K562 (cell line): ENCODE results near the gene PRDM16. TPM values are rescaled to one million over a fixed set of nuclear protein-coding genes. Genes with fewer than 3 reads are reported as not detected.

Experiments
- ATAC-seq: fragments of 200-7000 bp; cut with Tn5 transposase; 3 replicates; pipeline ENCODE4 v1.9.1; 2020; ENCODE audit warnings: moderate library complexity
- BruUV-seq: library from RNA; stranded (reverse); fragments of 400-500 nt; replicated peaks from 2 replicates; lab custom pipeline; 2021; lab: Mats Ljungman, UMichigan
- CTCF ChIA-PET: fragments of 300-600 bp; formaldehyde crosslinking; extraction: SDS; loops from one replicate; lab custom pipeline; 2021; ENCODE audit warnings: low intra/inter-chr PET ratio; lab: Yijun Ruan, JAX
- POLR2A ChIA-PET: fragments of 300-600, 350-650 bp; sonication (Branson Sonifier 250); formaldehyde crosslinking; extraction: SDS; loops from one replicate; lab custom pipeline; 2021; ENCODE audit warnings: antibody characterized with exemption, inconsistent platforms; lab: Yijun Ruan, JAX
- DNase-seq, 4 experiments: peaks; one replicate each; pipeline versions ENCODE4 v3.0.0 to v3.0.0-alpha.2; 2011 to 2018; ENCODE audit warnings: low spot score in 3 of 4, mixed read lengths in 3 of 4; ENCODE audit errors: extremely low read depth in 1 of 4
- FAIRE-seq: peaks from 2 replicates; lab custom pipeline; 2011; peaks lifted over from hg19 to GRCh38; lab: Jason Lieb, UNC
- H2AFZ ChIP-seq: 2 replicates; pipeline ENCODE4 v1.6.0; 2011; ENCODE audit warnings: low read depth, low read length, control low read depth, inconsistent platforms
- H3K27ac ChIP-seq: fragments of 200-600 bp; 3 replicates; pipeline ENCODE4 v1.8.0; 2011; ENCODE audit warnings: low read depth, mild to moderate bottlenecking, control low read depth, inconsistent platforms, low read length, moderate library complexity, mixed read lengths; ENCODE audit errors: extremely low read depth
- H3K27me3 ChIP-seq, 2 experiments: fragments of 300-600 bp in 1 of 2; 2 replicates in 1 of 2; 3 replicates in 1 of 2; pipeline versions ENCODE4 v1.6.0 to v1.8.0; 2011; ENCODE audit warnings: inconsistent platforms in 2 of 2, low read length in 2 of 2, mild to moderate bottlenecking in 1 of 2, mixed read lengths in 1 of 2, moderate library complexity in 1 of 2; ENCODE audit not compliant: control insufficient read depth in 2 of 2, insufficient read depth in 2 of 2
- H3K36me3 ChIP-seq: fragments of 300-600 bp; 3 replicates; pipeline ENCODE4 v1.8.0; 2011; ENCODE audit warnings: mild to moderate bottlenecking, low read length, inconsistent platforms; ENCODE audit not compliant: control insufficient read depth, insufficient read depth
- H3K4me1 ChIP-seq, 2 experiments: fragments of 200-600 bp in 1 of 2; replicated peaks in 1 of 2; 2 replicates in 1 of 2; 3 replicates in 1 of 2; pipeline versions ENCODE4 v1.5.1 to v1.8.0; 2011; ENCODE audit warnings: inconsistent platforms in 2 of 2, low read length in 2 of 2, mild to moderate bottlenecking in 1 of 2, mixed read lengths in 1 of 2, moderate library complexity in 1 of 2; ENCODE audit not compliant: control insufficient read depth in 2 of 2, insufficient read depth in 2 of 2
- H3K4me2 ChIP-seq: 2 replicates; pipeline ENCODE4 v1.6.1; 2011; ENCODE audit warnings: low read length, control low read depth, inconsistent platforms, mixed read lengths; ENCODE audit not compliant: insufficient read depth
- H3K4me3 ChIP-seq: fragments of 200-600 bp; sonication (generic), shearing (Covaris generic); 2 replicates; pipeline ENCODE4 v1.5.1; 2016; ENCODE audit warnings: control low read depth, inconsistent platforms
- H3K79me2 ChIP-seq: fragments of 200-600 bp; 3 replicates; pipeline ENCODE4 v1.8.0; 2011; ENCODE audit warnings: low read length, inconsistent platforms; ENCODE audit not compliant: control insufficient read depth, insufficient read depth
- H3K9ac ChIP-seq, 2 experiments: 2 replicates each; pipeline versions ENCODE4 v1.6.0 to v1.6.1; 2011; ENCODE audit warnings: low read depth in 2 of 2, low read length in 2 of 2, control low read depth in 1 of 2, inconsistent platforms in 1 of 2, mild to moderate bottlenecking in 1 of 2, mixed read lengths in 1 of 2; ENCODE audit not compliant: insufficient read depth in 1 of 2
- H3K9me1 ChIP-seq: one replicate; pipeline ENCODE4 v1.6.0; 2011; ENCODE audit warnings: inconsistent platforms, mild to moderate bottlenecking, low read length, moderate library complexity; ENCODE audit not compliant: control insufficient read depth, insufficient read depth
- H3K9me3 ChIP-seq: replicated peaks from 2 replicates; pipeline ENCODE4 v1.5.1; 2011; ENCODE audit warnings: low read depth, low read length, inconsistent platforms; ENCODE audit not compliant: control insufficient read depth, insufficient read depth
- H4K20me1 ChIP-seq: replicated peaks from 2 replicates; pipeline ENCODE4 v1.6.1; 2011; ENCODE audit warnings: low read length, inconsistent platforms, mixed read lengths; ENCODE audit not compliant: control insufficient read depth, insufficient read depth
- CUX1 ChIP-seq: fragments of 200-800 bp; sonication (Bioruptor generic); IDR thresholded peaks from 2 replicates; pipeline ENCODE4 v1.6.1; 2016; ENCODE audit warnings: missing genetic modification characterization, missing compliant biosample characterization
- HDAC8 ChIP-seq: fragments of 450-650 bp; IDR thresholded peaks from 2 replicates; pipeline ENCODE4 v1.6.1; 2016; ENCODE audit warnings: mild to moderate bottlenecking, missing genetic modification characterization, moderate library complexity, missing compliant biosample characterization
- RCOR1 ChIP-seq, 2 experiments: IDR thresholded peaks; 2 replicates each; pipeline ENCODE4 v1.6.1; 2012; ENCODE audit warnings: low read depth in 2 of 2, low read length in 2 of 2, borderline replicate concordance in 1 of 2, improper control_type of control experiment in 1 of 2
- STAG1 ChIP-seq: sonication (generic); formaldehyde crosslinking; IDR thresholded peaks from 2 replicates; pipeline ENCODE4 v1.5.0; 2020; ENCODE audit warnings: missing genetic modification reagents, borderline replicate concordance
- ZMIZ1 ChIP-seq, 2 experiments: fragments of 150-350 bp in 1 of 2; IDR thresholded peaks; 2 replicates each; pipeline ENCODE4 v1.6.1; 2012 to 2016; ENCODE audit warnings: low read depth in 2 of 2, low read length in 2 of 2, mild to moderate bottlenecking in 1 of 2, moderate library complexity in 1 of 2
- ZNF124 ChIP-seq: sonication (generic); formaldehyde crosslinking; IDR thresholded peaks from 2 replicates; pipeline ENCODE4 v1.8.1; 2022; ENCODE audit warnings: missing genetic modification reagents
- ZNF140 ChIP-seq: fragments of 250-450 bp; sonication (Bioruptor Pico); IDR thresholded peaks from 2 replicates; pipeline ENCODE4 v1.8.0; 2021; ENCODE audit warnings: moderate library complexity, mild to moderate bottlenecking, inconsistent platforms
- WGBS: fragments of 100-300 bp; shearing (Covaris generic); methylation state at CpG from one replicate; pipeline ENCODE4 v1.1.6; 2016; ENCODE audit warnings: low coverage, mixed read lengths; ENCODE audit not compliant: insufficient coverage; ENCODE audit errors: missing lambda C conversion rate; 5-methylcytosine and 5-hydroxymethylcytosine counted together
- in situ Hi-C: fragments of 300-500 bp; cut with MboI; formaldehyde crosslinking; loops from 4 replicates; pipeline ENCODE4 v1.15.0; 2018; ENCODE audit warnings: inconsistent platforms, mixed read lengths
- intact Hi-C: fragments of 100-400 bp; cut with micrococcal nuclease; formaldehyde crosslinking; loops from 2 replicates; pipeline ENCODE4 v1.14.2; 2022
- polyA plus RNA-seq, 8 experiments: library from polyadenylated mRNA; depleted of rRNA in 4 of 8; stranded (reverse) in 5 of 8; unstranded in 3 of 8; fragments of >200 nt; fragmentation: Nextera tagmentation in 2 of 8; fragmentation: Illumina TruSeq in 1 of 8; extraction: Ambion mirVana in 2 of 8; extraction: Trizol in 1 of 8; gene quantifications; 2 replicates each; pipeline versions ENCODE4 v1.2.1 to v1.2.3, GENCODE V29; 2011 to 2014; ENCODE audit warnings: inconsistent platforms in 1 of 8, missing spikeins in 1 of 8
- total RNA-seq, 7 experiments: library from RNA; depleted of rRNA in 6 of 7; stranded (reverse); fragments of >200 nt in 6 of 7; fragmentation: Illumina TruSeq in 2 of 7; extraction: Trizol in 2 of 7; gene quantifications; 2 replicates each; pipeline versions ENCODE4 v1.2.1 to v1.2.3, GENCODE V29; 2011 to 2021; ENCODE audit warnings: low replicate concordance in 1 of 7

Gene PRDM16
- total and polyA plus RNA-seq, 9 of the 15 experiments (the other 6 are each of a cell fraction or from before 2014, with no cell fraction given): 0.10 to 0.27 TPM; not detected in 7

- no peak for TF ChIP-seq CUX1 (CRISPR knock-in tag)
Observed at GRCh38 chr1:3353876-3354275, 284.9 kb downstream of the PRDM16 start (continued).

- Histone ChIP-seq H3K27me3 (peaks cover 32 to 68% of the 10 kb centered on the region in 2 experiments), H3K79me2 (no peaks in the 10 kb centered on the region), H3K4me1 (peaks cover 0 to 6% of the 10 kb centered on the region in 2 experiments; a peak in 2 of 5 replicates), H3K4me3 (no peak overlapping the region), H2AFZ (no peak overlapping the region), H4K20me1 (peaks cover 5% of the 10 kb centered on the region; the same call in 1 of the 2 replicates), H3K9me1 (no peaks in the 10 kb centered on the region), H3K9me3 (no peaks in the 10 kb centered on the region)
- FAIRE-seq (no peak), ATAC-seq (no peak), DNase-seq (no peak)
- CTCF ChIA-PET: no interaction called here
- POLR2A ChIA-PET: interaction anchor here (0.6 to 1.2 kb wide), 3 partner anchors 42 to 572 kb away, joined by 3 to 4 read pairs (median 3); no protein-coding TSS in a partner anchor
- intact Hi-C loops (no loop called here), in situ Hi-C loops (no loop called here)
- no TSS peak for BruUV-seq
- 3% methylated on average over 8 of the region's 8 CpGs for WGBS
- TF ChIP-seq RCOR1 (IDR thresholded peaks at IDR 0.05; ENCODE audit: borderline replicate concordance in 1 of 2, low read depth in 2 of 2, low read length in 2 of 2) (no peak), ZMIZ1 (IDR thresholded peaks at IDR 0.05; ENCODE audit: low read depth in 2 of 2, low read length in 2 of 2) (no peak), ZNF124 (CRISPR knock-in tag) (no peak), ZNF140 (CRISPR knock-in tag) (no peak), HDAC8 (tag) (no peak), STAG1 (CRISPR knock-in tag) (no peak)
- TF ChIP-seq, all 486 proteins: peak for 0
- no peak overlapping the region for H3K9ac ChIP-seq
- H3K4me2 ChIP-seq: no peak overlapping the region
- no peak overlapping the region for H3K27ac ChIP-seq
- H3K36me3 ChIP-seq: no peaks in the 10 kb centered on the region
Observed at GRCh38 chr1:3355089-3355488, 286.1 kb downstream of the PRDM16 start.
